A549 (cell line): ENCODE data around the gene ADAP1.

Source experiments
- BHLHE40 ChIP-seq: IDR thresholded peaks from 2 replicates; pipeline ENCODE4 v1.6.1; 2012; ENCODE audit warnings: low read depth, low read length, inconsistent platforms
- EHMT2 ChIP-seq: fragments of 200-600 bp; sonication (generic); IDR thresholded peaks from 2 replicates; pipeline ENCODE4 v1.6.1; 2016; ENCODE audit warnings: antibody characterized with exemption, low read depth, mild to moderate bottlenecking, moderate library complexity
- EP300 ChIP-seq, 2 experiments: fragments of >200 bp; sonication (Bioruptor Twin); formaldehyde crosslinking; IDR thresholded peaks; 2 replicates in 1 of 2; 3 replicates in 1 of 2; pipeline ENCODE4 v1.6.1; 2016 to 2017
- HDAC2 ChIP-seq: fragments of 200-600 bp; sonication (generic); IDR thresholded peaks from 2 replicates; pipeline ENCODE4 v1.6.1; 2016
- KDM1A ChIP-seq: fragments of 200-600 bp; sonication (generic); IDR thresholded peaks from 2 replicates; pipeline ENCODE4 v1.6.1; 2016; ENCODE audit warnings: low read depth, mild to moderate bottlenecking
- MAFK ChIP-seq: fragments of 450-650 bp; IDR thresholded peaks from 2 replicates; pipeline ENCODE4 v1.6.1; 2014; ENCODE audit not compliant: partially characterized antibody
- NPAS2 ChIP-seq: fragments of 250-450 bp; sonication (Bioruptor Pico); IDR thresholded peaks from 2 replicates; pipeline ENCODE4 v1.8.0; 2022; ENCODE audit warnings: mild to moderate bottlenecking, moderate library complexity, borderline replicate concordance
- POLR2A ChIP-seq: IDR thresholded peaks from 2 replicates; pipeline ENCODE4 v1.6.1; 2012; ENCODE audit warnings: mild to moderate bottlenecking, low read length
- RAD21 ChIP-seq, 2 experiments: fragments of >200 bp in 1 of 2; sonication (Bioruptor Twin) in 1 of 2; formaldehyde crosslinking in 1 of 2; IDR thresholded peaks in 1 of 2; conservative IDR thresholded peaks in 1 of 2; 2 replicates in 1 of 2; 3 replicates in 1 of 2; pipeline ENCODE4 v1.6.1; 2012 to 2018; ENCODE audit warnings: inconsistent platforms in 1 of 2
- RFX5 ChIP-seq: fragments of 450-650 bp; IDR thresholded peaks from 2 replicates; pipeline ENCODE4 v1.7.1; 2014; ENCODE audit warnings: antibody characterized with exemption, mild to moderate bottlenecking, moderate library complexity
- SREBF2 ChIP-seq: fragments of 450-650 bp; IDR thresholded peaks from 2 replicates; pipeline ENCODE4 v1.6.1; 2014; ENCODE audit warnings: mild to moderate bottlenecking, moderate library complexity
- TF ChIP-seq, protein P1 (sequence below): fragments of 450-650 bp; IDR thresholded peaks from 2 replicates; pipeline ENCODE4 v1.6.1; 2014; ENCODE audit warnings: antibody characterized with exemption
- TF ChIP-seq, protein P2 (sequence below): fragments of >200 bp; sonication (Bioruptor Twin); formaldehyde crosslinking; IDR thresholded peaks from 3 replicates; pipeline ENCODE4 v1.5.1; 2016

DNA sequence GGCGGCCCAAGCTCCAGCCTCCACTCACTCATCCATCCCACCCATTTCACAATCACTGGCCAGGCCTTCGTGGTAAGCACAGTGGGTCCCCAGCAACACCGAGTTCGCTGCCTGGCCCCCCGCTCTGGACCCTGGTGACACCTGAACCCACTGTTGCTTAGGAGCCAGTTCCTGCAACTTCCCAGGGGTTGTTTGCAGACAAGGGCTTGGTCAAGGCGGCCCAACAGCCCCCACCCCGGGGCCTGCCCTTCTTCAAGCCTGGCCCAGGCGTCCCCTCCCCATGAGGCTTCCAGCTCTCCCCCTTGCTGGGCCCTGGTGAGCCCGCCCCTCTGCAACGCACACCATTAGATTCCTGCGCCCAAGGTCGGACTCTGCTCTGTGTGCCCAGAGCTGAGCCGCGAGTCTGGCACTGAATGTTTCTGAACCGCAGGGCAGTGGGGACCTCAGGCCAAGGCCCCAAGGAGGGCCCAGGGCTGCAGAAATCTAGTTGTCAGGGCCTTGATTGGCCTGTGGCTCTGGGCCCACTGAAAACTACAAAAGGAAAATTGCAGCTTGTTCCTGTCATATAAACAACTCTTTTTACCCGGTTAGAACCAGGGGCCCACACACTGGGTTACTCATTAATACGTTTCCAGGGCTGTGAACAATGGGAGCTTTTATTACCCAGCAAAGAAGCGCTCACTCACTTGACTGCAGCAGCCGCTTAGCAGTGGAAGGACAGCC, 23.0 kb upstream of the ADAP1 start:
- TF ChIP-seq, protein P1, sequence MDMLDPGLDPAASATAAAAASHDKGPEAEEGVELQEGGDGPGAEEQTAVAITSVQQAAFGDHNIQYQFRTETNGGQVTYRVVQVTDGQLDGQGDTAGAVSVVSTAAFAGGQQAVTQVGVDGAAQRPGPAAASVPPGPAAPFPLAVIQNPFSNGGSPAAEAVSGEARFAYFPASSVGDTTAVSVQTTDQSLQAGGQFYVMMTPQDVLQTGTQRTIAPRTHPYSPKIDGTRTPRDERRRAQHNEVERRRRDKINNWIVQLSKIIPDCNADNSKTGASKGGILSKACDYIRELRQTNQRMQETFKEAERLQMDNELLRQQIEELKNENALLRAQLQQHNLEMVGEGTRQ: no peak
- TF ChIP-seq, protein P2, sequence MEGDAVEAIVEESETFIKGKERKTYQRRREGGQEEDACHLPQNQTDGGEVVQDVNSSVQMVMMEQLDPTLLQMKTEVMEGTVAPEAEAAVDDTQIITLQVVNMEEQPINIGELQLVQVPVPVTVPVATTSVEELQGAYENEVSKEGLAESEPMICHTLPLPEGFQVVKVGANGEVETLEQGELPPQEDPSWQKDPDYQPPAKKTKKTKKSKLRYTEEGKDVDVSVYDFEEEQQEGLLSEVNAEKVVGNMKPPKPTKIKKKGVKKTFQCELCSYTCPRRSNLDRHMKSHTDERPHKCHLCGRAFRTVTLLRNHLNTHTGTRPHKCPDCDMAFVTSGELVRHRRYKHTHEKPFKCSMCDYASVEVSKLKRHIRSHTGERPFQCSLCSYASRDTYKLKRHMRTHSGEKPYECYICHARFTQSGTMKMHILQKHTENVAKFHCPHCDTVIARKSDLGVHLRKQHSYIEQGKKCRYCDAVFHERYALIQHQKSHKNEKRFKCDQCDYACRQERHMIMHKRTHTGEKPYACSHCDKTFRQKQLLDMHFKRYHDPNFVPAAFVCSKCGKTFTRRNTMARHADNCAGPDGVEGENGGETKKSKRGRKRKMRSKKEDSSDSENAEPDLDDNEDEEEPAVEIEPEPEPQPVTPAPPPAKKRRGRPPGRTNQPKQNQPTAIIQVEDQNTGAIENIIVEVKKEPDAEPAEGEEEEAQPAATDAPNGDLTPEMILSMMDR: no peak
- TF ChIP-seq RFX5 (no peak), POLR2A (no peak), EHMT2 (no peak), BHLHE40 (no peak), SREBF2 (no peak), HDAC2 (no peak), EP300 (IDR thresholded peaks at IDR 0.05) (no peak), RAD21 (conservative IDR thresholded peaks at IDR 0.05 in 1 of 2, IDR thresholded peaks at IDR 0.05 in 1 of 2) (no peak), NPAS2 (CRISPR knock-in tag) (no peak), MAFK (no peak), KDM1A (no peak)
